Stimulated activated CD8-positive, alpha-beta memory T cell treated with anti-CD3 and anti-CD28 coated beads, Interleukin-4, amount 100 ng/mL, for 24 hours (primary cell): Measurements from ENCODE around the gene EIF3C.
"Not testable (repeated sequence)": the region's sequence is repeated elsewhere in the genome, so short reads cannot be mapped to it uniquely, and the experiment has no call there.

Experiments used
- DNase-seq: peaks from one replicate; pipeline ENCODE4 v3.0.0-alpha.2; 2020; ENCODE audit warnings: low read depth

EIF3C gene, protein sequence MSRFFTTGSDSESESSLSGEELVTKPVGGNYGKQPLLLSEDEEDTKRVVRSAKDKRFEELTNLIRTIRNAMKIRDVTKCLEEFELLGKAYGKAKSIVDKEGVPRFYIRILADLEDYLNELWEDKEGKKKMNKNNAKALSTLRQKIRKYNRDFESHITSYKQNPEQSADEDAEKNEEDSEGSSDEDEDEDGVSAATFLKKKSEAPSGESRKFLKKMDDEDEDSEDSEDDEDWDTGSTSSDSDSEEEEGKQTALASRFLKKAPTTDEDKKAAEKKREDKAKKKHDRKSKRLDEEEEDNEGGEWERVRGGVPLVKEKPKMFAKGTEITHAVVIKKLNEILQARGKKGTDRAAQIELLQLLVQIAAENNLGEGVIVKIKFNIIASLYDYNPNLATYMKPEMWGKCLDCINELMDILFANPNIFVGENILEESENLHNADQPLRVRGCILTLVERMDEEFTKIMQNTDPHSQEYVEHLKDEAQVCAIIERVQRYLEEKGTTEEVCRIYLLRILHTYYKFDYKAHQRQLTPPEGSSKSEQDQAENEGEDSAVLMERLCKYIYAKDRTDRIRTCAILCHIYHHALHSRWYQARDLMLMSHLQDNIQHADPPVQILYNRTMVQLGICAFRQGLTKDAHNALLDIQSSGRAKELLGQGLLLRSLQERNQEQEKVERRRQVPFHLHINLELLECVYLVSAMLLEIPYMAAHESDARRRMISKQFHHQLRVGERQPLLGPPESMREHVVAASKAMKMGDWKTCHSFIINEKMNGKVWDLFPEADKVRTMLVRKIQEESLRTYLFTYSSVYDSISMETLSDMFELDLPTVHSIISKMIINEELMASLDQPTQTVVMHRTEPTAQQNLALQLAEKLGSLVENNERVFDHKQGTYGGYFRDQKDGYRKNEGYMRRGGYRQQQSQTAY

DNA sequence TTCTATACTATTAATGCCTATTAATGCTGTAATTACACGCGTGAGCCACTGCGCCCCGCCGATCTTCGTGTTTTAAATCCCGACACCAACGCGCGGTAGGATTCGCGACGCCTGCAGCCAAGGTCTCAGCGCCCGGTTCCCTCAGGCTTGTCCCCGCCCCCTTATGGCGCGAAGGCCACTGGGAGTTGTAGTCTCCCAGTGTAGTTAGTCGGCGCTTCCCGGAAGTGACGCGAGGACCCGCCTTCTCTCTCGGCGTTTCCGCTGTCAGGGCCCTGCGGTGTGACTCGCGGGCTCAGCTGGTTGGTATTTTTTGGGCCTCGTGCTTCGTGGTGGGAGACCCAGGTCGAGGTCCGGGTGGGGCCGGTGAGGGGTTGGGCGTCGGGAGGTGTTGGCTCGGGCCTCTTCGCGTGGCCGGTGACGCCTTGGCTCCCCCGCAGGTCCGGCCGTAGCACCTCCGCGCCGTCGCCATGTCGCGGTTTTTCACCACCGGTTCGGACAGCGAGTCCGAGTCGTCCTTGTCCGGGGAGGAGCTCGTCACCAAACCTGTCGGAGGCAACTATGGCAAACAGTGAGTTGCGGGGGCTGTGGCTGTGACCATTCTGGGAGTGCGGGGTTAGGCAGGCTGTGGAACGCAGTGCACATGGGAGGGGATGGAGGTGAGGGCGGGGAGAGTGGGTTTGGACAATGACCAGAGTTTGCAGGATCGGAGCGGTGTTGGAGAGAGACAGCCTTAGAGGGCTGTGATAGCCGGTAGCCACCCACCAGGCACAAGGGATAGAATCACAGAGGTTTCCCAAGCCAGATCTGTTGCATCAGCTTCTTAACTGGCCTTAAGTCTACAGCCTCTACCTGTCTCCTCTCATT lies at the start of gene EIF3C:
Gene EIF3C, plus strand, starts transcription at position 245 of the 864 bp plus-strand sequence. Its CDS starts 223 bp downstream, at position 468.
- not testable (repeated sequence) for DNase-seq

DNA sequence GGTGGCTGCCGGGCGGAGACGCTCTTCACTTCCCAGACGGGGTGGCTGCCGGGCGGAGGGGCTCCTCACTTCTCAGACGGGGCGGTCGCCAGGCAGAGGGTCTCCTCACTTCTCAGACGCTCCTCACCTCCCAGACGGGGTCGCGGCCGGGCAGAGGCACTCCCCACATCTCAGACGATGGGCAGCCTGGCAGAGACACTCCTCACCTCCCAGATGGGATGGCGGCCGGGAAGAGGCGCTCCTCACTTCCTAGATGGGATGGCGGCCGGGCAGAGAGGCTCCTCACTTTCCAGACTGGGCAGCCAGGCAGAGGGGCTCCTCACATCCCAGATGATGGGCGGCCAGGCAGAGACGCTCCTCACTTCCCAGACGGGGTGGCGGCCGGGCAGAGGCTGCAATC lies 45.0 kb upstream of the EIF3C start:
- DNase-seq = not testable (repeated sequence)

DNA sequence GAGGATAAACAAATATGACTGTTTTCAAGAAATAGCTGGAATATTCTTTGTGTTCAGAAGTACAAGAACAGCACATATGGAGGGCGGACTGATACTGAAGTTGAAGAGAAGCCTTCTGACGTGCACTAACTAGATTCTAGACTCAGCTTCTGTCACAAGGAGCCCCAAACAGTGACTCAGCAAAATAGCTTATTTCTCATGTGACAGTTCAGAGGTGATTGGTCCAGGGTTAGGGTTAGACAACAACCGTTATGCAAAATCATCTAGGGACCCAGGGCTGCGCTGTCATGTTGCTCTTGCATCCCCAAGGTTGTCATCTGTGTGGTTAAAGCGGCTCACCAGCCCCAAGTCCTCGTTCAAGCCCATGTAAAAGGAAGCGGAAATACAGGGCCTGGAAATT lies 43.8 kb upstream of the EIF3C start:
- not testable (repeated sequence) for DNase-seq

DNA sequence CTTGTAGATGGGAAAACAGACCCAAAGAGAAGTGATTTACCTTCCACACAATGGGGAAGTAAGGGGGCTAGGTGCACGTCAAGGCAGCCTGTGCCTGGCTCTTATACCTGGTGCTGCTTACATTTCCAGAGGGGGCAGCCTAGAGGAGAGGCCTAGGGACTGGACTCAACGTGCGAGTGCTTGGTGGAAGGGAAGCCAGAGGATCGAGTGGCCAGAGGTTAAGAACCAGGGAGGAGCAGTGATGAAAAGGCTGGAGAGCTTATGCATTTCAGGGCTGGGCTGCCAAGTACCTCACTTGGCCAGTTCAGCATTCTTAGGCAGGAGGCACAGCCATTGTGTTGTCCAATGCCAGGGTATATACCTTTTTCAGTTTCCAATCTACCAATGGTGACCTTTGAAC lies 43.1 kb upstream of the EIF3C start:
- DNase-seq = not testable (repeated sequence)

DNA sequence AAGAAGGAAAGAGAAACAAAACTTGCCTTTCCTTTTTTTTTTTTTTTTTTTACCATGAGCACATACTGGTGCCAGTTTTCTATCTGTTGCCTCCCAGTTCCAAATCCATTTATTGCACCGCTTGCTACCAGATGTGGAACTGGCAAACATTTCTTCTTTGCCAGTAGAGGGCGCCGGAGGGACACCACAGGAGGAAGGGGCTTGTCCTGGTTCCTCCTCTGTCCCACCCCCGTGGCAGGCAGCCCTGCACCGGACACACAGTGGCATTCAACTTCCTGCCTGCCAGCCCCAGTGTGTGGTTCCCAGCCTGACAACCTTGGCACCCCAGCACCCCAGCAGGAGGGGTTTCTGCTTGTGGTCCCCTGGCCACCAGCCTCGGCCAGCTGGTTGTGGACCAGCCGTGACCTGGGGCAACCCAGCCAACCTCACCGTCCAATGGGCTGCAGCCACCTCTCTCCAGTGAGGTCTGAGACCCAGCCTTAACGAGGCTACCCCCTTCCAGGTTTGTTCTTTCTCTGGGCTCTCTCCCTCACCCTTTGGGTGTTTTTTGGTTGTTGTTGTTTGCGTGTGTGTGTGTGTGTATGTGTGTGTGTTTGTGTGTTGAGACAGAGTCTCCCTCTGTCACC lies 22.8 kb upstream of the EIF3C start:
- not testable (repeated sequence) for DNase-seq

DNA sequence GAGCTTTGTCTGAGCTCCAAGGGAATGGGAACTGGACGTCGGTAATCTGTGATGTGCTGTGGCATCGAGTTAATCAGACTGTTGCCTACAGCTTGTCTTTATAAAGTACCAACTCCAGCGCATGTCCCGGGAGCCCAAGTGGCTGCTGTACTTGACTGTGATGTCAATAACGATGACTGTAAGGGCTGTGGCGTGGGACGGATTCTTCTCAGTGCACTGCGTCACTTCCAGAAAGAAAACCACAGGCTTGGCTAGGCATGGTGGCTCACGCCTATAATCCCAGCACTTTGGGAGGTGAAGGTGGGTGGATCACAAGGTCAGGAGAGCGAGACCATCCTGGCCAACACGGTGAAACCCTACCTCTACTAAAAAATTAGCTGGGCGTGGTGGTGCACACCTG lies 21.8 kb upstream of the EIF3C start:
- not testable (repeated sequence) for DNase-seq

DNA sequence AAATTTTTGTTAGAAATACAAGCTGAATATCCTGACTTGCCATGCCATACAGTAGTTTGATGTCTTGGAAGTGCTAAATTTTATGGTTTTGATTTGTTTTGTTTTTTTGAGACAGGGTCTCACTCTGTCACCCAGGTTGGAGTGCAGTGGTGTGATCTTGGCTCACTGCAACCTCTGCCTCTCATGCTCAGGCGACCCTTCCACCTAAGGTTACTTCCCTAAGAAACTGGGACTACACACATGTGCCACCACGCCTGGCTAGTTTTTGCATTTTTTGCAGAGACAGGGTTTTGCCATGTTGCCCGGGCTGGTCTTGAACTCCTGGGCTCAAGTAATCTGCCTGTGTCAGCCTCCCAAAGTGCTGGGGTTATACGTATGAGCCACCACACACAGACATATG lies 19.5 kb upstream of the EIF3C start:
- not testable (repeated sequence) for DNase-seq

DNA sequence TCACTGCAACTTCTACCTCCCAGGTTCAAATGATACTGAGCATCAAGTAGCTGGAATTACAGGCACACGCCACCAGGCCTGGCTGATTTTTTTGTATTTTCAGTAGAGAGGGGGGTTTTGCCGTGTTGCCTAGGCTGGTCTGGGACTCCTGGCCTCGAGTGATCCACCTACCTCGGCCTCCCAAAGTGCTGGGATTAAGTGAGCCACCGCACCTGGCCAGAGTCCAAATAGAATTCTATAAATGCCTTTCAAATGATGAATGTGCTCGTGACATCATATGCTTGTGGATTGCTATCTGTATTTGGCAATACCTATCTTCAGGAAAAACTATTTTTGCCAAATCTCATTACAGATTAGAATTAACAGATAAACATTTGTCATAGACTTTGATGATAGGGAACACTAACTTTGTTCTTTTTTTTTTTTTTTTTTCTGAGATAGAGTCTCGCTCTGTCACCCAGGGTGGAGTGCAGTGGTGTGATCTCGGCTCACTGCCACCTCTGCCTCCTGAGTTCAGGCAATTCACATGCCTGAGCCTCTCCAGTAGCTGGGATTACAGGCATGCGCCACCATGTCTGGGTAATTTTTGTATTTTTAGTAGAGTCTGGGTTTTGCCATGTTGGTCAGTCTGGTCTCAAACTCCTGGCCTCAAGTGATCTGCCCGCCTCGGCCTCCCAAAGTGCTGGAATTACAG lies 17.9 kb upstream of the EIF3C start:
- not testable (repeated sequence) for DNase-seq

DNA sequence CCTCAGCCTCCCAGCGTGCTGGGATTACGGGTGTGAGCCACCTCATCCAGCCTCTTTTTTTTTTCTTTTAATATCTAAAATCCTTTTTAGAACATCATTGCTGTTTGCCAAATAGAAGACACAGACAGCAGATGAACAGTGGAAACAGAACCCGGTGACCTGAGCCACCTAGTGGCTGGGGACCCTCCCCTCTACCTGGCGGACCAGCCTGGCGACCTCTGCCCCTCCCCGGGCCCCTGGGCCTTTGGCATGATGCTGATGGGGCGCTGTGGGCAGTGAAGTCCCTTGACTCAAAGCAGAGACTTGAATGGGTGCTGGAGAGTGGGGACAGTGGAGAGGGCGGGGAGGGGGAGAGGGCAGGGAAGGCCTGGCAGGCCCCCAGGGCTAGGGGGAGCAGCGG lies 11.5 kb upstream of the EIF3C start:
- not testable (repeated sequence) for DNase-seq

DNA sequence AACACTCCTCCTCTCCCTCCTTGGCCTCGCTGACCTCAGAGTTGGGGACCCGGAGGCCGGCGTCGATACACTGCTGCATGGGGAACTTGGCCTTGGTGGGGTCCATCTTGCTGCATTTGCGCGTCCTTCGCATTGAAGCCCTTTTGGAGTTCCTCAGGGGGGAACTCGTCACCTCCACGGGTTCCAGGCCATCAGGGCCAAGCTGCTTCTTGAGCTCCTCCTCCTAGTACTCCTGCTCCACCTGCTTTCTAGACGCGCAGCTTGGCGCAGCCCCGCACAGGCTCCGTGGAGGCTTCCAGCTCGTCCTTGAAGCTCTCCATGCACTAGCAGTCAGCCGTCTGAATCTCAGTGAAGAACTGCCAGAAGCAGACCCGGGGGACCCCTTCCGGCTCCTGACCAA lies 10.9 kb upstream of the EIF3C start:
- not testable (repeated sequence) for DNase-seq

DNA sequence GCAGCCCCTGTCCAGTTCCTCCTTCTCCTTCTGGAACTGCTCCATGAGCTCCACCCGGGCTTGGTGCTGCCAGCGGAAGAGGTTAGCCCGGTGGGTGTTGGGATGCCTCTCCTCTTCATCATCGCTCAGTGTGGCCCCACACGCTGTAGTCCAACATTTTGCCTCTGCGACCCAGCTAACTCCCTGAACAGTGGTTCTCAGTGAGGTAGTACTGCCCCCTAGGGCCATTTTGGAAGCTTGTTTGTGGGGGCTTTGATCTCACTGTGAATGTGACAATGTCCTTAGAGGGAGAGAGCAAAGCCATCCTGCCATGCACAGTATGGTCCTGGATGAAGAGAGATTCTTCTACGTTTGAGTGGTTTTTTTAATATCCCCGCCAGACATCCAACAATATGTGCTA lies 9.9 kb upstream of the EIF3C start:
- not testable (repeated sequence) for DNase-seq

DNA sequence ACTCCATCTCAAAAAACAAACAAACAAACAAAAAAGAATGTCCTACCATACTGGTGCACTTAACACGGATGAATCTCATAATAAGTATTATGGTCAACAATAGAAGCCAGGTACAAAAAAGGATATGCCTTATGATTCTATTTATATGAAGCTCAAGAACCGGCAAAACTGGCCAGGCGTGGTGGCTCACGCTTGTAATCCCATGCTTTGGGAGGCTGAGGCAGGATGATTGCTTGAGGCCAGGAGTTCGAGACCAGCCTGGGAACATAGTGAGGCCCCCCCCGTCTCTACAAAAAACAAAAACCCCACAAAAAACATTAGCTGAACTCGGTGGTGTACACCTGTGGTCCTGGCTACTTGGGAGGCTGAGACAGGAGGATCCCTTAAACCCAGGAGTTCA lies 7.0 kb upstream of the EIF3C start:
- not testable (repeated sequence) for DNase-seq

DNA sequence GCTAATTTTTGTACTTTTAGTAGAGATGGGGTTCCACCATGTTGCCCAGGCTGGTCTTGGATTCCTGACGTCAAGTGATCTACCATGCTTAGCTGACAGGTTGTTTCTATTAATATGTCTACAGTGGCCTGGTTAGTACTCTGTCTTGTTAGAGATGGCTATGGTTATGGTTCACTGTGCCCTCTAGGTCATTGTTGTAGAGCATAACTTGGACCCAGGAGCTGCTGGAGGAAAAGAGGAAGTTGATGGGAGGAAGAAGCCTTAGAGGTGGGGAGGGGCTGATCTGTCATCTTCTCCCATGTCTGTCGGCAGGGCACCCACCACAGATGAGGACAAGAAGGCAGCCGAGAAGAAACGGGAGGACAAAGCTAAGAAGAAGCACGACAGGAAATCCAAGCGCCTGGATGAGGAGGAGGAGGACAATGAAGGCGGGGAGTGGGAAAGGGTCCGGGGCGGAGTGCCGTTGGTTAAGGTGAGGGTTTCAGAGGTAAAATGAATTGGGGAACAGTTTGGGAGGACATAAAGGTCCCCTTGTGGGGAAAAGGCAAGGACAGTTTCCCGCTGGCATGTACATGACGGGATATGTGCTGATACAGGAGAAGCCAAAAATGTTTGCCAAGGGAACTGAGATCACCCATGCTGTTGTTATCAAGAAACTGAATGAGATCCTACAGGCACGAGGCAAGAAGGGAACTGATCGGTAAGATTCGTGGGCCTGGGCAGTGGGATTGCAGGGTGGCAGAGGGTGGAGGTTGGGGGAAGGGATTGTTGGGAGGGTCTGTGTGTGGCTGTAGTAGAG lies 11.8 kb downstream of the EIF3C start:
- not testable (repeated sequence) for DNase-seq

DNA sequence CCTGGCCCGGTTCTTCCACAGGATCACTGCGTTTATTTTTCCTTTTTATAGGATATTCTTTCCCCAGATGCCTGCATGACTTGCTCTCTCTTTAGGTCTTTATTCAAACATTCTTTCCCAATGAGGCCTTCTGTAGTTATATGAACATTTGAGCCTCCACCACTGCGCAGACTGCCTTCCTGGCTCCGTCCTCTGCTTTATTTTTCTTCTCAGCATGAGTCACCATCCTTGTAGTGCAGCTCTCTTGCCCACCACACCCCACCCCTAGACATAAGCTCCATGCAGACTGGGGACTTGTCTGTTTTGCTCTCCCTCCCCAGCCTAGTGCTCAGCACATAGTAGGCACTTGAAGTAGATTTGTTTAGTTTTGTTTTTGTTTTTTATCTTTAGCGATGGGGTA lies 20.0 kb downstream of the EIF3C start:
- DNase-seq = not testable (repeated sequence)

DNA sequence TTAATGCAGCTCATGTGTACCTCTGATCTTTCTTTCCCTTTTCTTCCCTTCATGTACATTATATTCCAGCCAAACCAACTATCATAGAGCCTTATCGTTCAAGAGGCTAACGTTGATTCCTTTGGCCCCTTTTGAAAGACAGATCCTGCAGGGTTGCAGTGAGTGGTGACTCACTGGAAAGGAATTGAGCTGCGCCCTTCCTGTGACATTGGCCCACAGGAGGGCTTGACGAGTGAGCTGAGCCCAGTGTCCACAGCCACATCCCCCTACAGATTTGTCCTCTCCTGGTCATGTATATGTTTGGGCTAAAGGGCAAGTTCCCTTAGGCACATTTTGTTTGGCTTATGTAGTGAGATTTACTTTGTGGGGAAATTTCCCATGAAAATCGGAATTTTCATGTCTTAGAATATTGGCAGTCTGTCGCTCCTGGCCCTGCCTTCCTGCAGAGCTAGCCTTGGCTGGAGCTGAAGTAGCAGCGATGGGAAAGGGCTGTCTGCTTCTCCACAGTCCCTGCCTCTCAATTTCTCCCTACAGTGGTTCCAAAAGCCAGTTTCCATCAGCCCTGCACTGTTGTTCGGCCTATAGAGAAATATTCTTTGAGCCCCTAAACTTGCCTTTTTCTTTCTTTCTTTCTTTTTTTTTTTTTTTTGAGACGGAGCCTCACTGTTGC lies 21.3 kb downstream of the EIF3C start:
- not testable (repeated sequence) for DNase-seq

DNA sequence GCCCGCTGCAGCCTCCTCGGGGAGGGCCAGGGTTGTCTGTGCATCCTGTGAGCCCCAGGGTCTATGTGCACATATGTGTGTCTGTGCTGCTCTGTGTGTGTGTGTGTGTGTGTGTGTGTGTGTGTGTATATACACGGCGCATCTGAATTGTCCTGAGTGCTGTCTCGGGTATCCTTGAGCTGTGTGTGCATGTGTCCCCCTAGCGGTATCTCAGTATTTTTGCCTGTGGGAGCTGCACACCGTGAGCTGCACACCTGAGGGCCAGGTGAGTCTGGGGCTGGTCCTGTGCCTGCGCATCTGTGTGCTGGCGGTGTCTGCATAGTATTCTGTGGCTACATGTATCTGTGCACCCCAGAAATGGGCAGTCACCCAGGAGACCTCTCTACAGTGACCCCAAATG lies 28.5 kb downstream of the EIF3C start:
- not testable (repeated sequence) for DNase-seq

DNA sequence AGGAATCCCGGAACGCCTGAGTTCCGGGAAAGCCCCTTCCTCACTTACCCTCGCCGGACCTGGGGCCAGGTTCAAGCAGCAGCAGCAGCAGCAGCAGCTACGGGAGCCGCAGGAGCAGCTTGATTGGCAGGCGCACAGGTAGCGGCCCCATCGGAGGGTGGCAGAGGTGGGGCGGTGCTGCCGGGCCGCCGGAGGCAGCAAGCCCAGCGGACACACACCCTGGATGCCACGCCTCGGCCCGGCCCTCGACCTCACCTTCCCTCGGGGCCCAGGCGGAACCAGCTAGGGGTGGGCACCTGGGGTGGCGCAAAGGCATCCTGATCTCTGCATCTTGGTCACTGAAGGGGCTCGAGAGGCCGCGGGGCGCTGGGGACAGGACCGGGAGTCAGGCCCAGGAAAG lies 29.4 kb downstream of the EIF3C start:
- DNase-seq = not testable (repeated sequence)

DNA sequence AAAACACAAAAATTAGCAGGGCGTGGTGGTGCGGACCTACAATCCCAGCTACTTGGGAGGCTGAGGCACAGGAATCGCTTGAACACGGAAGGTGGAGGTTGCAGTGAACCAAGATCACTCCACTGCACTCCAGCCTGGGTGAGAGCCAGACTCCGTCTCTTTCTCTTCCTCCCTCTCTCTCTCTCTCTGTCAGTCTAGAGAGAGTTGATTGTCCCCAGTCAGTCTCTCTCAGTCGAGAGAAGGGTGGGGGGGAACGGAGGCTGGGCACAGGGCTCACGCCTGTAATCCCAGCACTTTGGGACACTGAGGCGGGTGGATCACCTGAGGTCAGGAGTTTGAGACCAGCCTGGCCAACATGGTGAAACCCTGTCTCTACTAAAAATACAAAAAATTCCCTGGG lies 30.0 kb downstream of the EIF3C start:
- DNase-seq = not testable (repeated sequence)

DNA sequence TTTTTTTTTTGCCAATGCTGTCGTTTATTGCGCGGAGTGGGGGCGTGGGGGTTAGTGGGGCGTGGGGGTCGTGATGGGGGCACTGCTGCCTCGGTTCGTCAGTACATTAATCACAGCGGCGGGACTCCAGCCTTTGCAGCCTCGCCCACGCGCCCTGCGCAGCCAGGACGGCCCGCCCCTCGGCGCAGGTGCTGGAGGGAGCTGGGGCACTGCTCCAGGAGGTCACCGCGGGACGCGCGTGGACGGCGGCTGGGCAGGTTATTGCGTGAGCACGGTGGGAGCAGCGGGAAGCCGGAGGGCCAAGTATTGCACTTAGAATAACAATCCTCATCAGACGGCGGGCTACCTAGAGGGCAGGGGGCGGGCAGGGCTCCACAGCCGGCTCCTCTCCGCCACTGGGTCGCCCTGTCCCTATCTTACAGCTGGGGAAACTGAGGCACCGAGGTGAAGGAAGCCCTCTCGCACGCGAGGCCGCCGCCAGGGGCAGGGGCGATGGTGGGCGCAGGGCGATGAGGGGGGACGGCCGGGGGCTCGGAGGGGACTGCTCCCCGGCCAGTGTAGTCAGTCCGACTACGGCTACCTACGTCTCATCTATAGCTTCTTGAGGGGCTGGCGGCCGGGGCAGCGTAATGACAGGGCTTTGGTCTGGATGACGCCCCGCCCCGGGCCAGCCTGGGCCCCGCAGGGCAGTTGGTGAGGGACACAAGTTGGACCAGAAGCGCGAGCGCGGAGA lies 35.5 kb downstream of the EIF3C start:
- not testable (repeated sequence) for DNase-seq
